Panc1 (cell line): Measurements from ENCODE around the gene COQ8A. TPM values are rescaled to one million over a fixed set of nuclear protein-coding genes. Genes with fewer than 3 reads are reported as not detected.

Experiments used
- ATAC-seq: fragments of 200-7000 bp; cut with Tn5 transposase; 2 replicates; pipeline ENCODE4 v1.9.1; 2020; ENCODE audit warnings: mild to moderate bottlenecking, moderate library complexity
- BruUV-seq: library from RNA; stranded (reverse); fragments of 400-500 nt; replicated peaks from 2 replicates; lab custom pipeline; 2021; lab: Mats Ljungman, UMichigan
- CTCF ChIA-PET: fragments of 300-600 bp; sonication (Branson Sonifier 250); formaldehyde crosslinking; loops from one replicate; lab custom pipeline; 2022; ENCODE audit warnings: antibody characterized with exemption; lab: Charles Lee
- POLR2A ChIA-PET: fragments of 300-600 bp; sonication (Branson Sonifier 250); formaldehyde crosslinking; loops from one replicate; lab custom pipeline; 2022; ENCODE audit warnings: antibody characterized with exemption; lab: Charles Lee
- DNase-seq: peaks from one replicate; pipeline ENCODE4 v3.0.0-alpha.2; 2010; ENCODE audit warnings: low read depth, low spot score
- H3K27ac ChIP-seq: 2 replicates; pipeline ENCODE4 v1.5.1; 2011; ENCODE audit warnings: mild to moderate bottlenecking, low read length, inconsistent platforms
- H3K27me3 ChIP-seq: fragments of 200-500 bp; sonication (Bioruptor generic); 2 replicates; pipeline ENCODE4 v1.6.0; 2014; ENCODE audit warnings: low read length, inconsistent platforms; ENCODE audit not compliant: control insufficient read depth, insufficient read depth
- H3K36me3 ChIP-seq: fragments of 200-500 bp; sonication (Bioruptor generic); 2 replicates; pipeline ENCODE4 v1.5.1; 2014; ENCODE audit warnings: inconsistent platforms, mild to moderate bottlenecking, low read length, moderate library complexity; ENCODE audit not compliant: control insufficient read depth, insufficient read depth
- H3K4me1 ChIP-seq: 2 replicates; pipeline ENCODE4 v1.5.1; 2011; ENCODE audit warnings: inconsistent platforms, mild to moderate bottlenecking, low read length, moderate library complexity; ENCODE audit not compliant: control insufficient read depth, insufficient read depth
- H3K4me3 ChIP-seq, 2 experiments: 2 replicates each; pipeline ENCODE4 v1.5.1; 2011 to 2012; ENCODE audit warnings: low read depth in 2 of 2, low read length in 2 of 2, mild to moderate bottlenecking in 2 of 2, inconsistent platforms in 1 of 2, moderate library complexity in 1 of 2
- H3K9me3 ChIP-seq: fragments of 200-500 bp; sonication (Bioruptor generic); 2 replicates; pipeline ENCODE4 v1.5.1; 2014; ENCODE audit warnings: low read depth, mild to moderate bottlenecking, inconsistent platforms, low read length, moderate library complexity; ENCODE audit not compliant: control insufficient read depth, insufficient read depth
- POLR2AphosphoS5 ChIP-seq: IDR thresholded peaks from 2 replicates; pipeline ENCODE4 v1.6.1; 2012; ENCODE audit warnings: mild to moderate bottlenecking, low read depth, low read length, moderate library complexity
- REST ChIP-seq, 2 experiments: IDR thresholded peaks; 2 replicates each; pipeline ENCODE4 v1.6.1; 2011 to 2012; ENCODE audit warnings: low read depth in 2 of 2, control low read depth in 1 of 2, low read length in 1 of 2, mild to moderate bottlenecking in 1 of 2, moderate library complexity in 1 of 2; ENCODE audit not compliant: insufficient read depth in 1 of 2
- SIN3A ChIP-seq: IDR thresholded peaks from 2 replicates; pipeline ENCODE4 v1.6.1; 2012; ENCODE audit warnings: low read depth, mild to moderate bottlenecking, low read length, moderate library complexity, borderline replicate concordance; ENCODE audit not compliant: insufficient read depth
- TCF7L2 ChIP-seq: IDR thresholded peaks from 2 replicates; pipeline ENCODE4 v1.6.1; 2011; ENCODE audit warnings: mild to moderate bottlenecking, low read depth, low read length, inconsistent platforms
- in situ Hi-C: cut with HindIII; loops from 2 replicates; pipeline ENCODE4 v1.10.0; 2016; ENCODE audit warnings: low sequenced_read_pairs, low pct_unique_long_range_greater_than_20kb
- intact Hi-C: fragments of 100-400 bp; cut with micrococcal nuclease; formaldehyde crosslinking; loops from one replicate; pipeline ENCODE4 v1.10.0; 2022; ENCODE audit not compliant: unreplicated experiment
- total RNA-seq: library from RNA; stranded (reverse); gene quantifications from one replicate; pipeline ENCODE4 v1.2.1, GENCODE V29; 2021; ENCODE audit not compliant: unreplicated experiment
- TF ChIP-seq, protein P1 (sequence below): fragments of 450-650 bp; IDR thresholded peaks from 2 replicates; pipeline ENCODE4 v1.5.1; 2017; ENCODE audit warnings: mild to moderate bottlenecking

COQ8A gene
- total RNA-seq, 1 experiment from 2014 or later: 15.1 TPM

- TF ChIP-seq TCF7L2 (no peak), POLR2AphosphoS5 (no peak), REST (IDR thresholded peaks at IDR 0.05; ENCODE audit: insufficient read depth in 1 of 2, low read depth in 2 of 2, low read length in 1 of 2) (no peak), SIN3A (no peak)
- TF ChIP-seq, protein P1, sequence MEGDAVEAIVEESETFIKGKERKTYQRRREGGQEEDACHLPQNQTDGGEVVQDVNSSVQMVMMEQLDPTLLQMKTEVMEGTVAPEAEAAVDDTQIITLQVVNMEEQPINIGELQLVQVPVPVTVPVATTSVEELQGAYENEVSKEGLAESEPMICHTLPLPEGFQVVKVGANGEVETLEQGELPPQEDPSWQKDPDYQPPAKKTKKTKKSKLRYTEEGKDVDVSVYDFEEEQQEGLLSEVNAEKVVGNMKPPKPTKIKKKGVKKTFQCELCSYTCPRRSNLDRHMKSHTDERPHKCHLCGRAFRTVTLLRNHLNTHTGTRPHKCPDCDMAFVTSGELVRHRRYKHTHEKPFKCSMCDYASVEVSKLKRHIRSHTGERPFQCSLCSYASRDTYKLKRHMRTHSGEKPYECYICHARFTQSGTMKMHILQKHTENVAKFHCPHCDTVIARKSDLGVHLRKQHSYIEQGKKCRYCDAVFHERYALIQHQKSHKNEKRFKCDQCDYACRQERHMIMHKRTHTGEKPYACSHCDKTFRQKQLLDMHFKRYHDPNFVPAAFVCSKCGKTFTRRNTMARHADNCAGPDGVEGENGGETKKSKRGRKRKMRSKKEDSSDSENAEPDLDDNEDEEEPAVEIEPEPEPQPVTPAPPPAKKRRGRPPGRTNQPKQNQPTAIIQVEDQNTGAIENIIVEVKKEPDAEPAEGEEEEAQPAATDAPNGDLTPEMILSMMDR: no peak
- ATAC-seq: no peak
- CTCF ChIA-PET: no interaction called here
- in situ Hi-C loops: no loop called here
- BruUV-seq: no TSS peak
- Histone ChIP-seq H3K36me3 (peaks cover 9% of the 10 kb centered on the region), H3K4me1 (no peaks in the 10 kb centered on the region), H3K27ac (no peak overlapping the region), H3K9me3 (no peaks in the 10 kb centered on the region), H3K4me3 (no peak overlapping the region), H3K27me3 (no peaks in the 10 kb centered on the region)
- intact Hi-C loops: no loop called here
- POLR2A ChIA-PET: no interaction called here
- DNase-seq: no peak
Measured at GRCh38 chr1:227003165-227003564, 63.1 kb downstream of the COQ8A start.

DNA sequence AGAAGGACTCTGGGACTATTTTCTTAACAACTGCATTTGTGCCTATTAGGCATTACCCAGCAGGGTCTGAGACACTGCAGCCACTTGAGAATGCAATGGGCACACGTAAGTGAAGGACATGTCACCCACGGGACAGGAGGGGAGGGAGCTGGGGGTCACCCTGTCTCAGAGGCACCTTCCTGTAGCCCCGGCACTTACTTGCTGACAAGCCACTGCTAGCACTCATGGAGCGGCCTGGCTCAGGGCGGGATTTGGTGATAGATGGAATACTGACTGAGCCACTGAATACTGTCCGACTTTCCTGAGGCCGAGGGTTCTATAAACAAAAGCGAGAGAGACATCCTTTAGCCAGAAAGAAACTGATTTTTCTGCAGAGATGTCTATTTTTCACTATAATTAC lies 64.7 kb downstream of the COQ8A start:
- Histone ChIP-seq H3K4me3 (no peak overlapping the region), H3K4me1 (no peaks in the 10 kb centered on the region), H3K9me3 (no peaks in the 10 kb centered on the region), H3K27me3 (no peaks in the 10 kb centered on the region), H3K36me3 (peaks cover 10% of the 10 kb centered on the region), H3K27ac (no peak overlapping the region)
- DNase-seq (no peak), ATAC-seq (no peak)
- TF ChIP-seq SIN3A (no peak), TCF7L2 (no peak), POLR2AphosphoS5 (no peak), REST (IDR thresholded peaks at IDR 0.05; ENCODE audit: insufficient read depth in 1 of 2, low read depth in 2 of 2, low read length in 1 of 2) (no peak)
- TF ChIP-seq, protein P1: no peak
- in situ Hi-C loops (no loop called here), intact Hi-C loops (no loop called here)
- ChIA-PET CTCF (no interaction called here), POLR2A (no interaction called here)
- no TSS peak for BruUV-seq
